Peyer's patch (tissue), 4 donors: Measurements from ENCODE around the gene SIGLEC5.

Experiments
- POLR2A ChIP-seq, 2 donors: fragments of 450-650 bp; IDR thresholded peaks; one replicate each; pipeline ENCODE4 v1.5.1; 2017; ENCODE audit warnings: antibody characterized with exemption in 2 of 2, mild to moderate bottlenecking in 2 of 2, moderate library complexity in 2 of 2
- TF ChIP-seq, protein P1 (sequence below), 6 experiments: fragments of 450-650 bp in 4 of 6; fragments of 200-600 bp in 2 of 6; sonication (generic) in 1 of 6; IDR thresholded peaks; one replicate each; pipeline ENCODE4 v1.5.1; 2017 to 2019; ENCODE audit warnings: antibody characterized with exemption in 6 of 6, mild to moderate bottlenecking in 3 of 6, moderate library complexity in 1 of 6

GRCh38 chr19:51593969-51594773 is 36.0 kb downstream of the SIGLEC5 start:
- TF ChIP-seq, protein P1, sequence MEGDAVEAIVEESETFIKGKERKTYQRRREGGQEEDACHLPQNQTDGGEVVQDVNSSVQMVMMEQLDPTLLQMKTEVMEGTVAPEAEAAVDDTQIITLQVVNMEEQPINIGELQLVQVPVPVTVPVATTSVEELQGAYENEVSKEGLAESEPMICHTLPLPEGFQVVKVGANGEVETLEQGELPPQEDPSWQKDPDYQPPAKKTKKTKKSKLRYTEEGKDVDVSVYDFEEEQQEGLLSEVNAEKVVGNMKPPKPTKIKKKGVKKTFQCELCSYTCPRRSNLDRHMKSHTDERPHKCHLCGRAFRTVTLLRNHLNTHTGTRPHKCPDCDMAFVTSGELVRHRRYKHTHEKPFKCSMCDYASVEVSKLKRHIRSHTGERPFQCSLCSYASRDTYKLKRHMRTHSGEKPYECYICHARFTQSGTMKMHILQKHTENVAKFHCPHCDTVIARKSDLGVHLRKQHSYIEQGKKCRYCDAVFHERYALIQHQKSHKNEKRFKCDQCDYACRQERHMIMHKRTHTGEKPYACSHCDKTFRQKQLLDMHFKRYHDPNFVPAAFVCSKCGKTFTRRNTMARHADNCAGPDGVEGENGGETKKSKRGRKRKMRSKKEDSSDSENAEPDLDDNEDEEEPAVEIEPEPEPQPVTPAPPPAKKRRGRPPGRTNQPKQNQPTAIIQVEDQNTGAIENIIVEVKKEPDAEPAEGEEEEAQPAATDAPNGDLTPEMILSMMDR (IDR thresholded peaks at IDR 0.05) = no peak
- TF ChIP-seq POLR2A (IDR thresholded peaks at IDR 0.05) = peak; percentile 17 to 51
